BJ (cell line): ENCODE data around the gene RBMS3. TPM values are rescaled to one million over a fixed set of nuclear protein-coding genes. Genes with fewer than 3 reads are reported as not detected.

Source experiments
- CTCF ChIA-PET: fragments of 350-600 bp; formaldehyde crosslinking; extraction: SDS; loops from one replicate; lab custom pipeline; 2021; ENCODE audit warnings: antibody characterized with exemption, inconsistent platforms; lab: Yijun Ruan, JAX
- POLR2A ChIA-PET: fragments of 300-600 bp; sonication (Branson Sonifier 250); formaldehyde crosslinking; extraction: SDS; loops from one replicate; lab custom pipeline; 2021; ENCODE audit warnings: antibody characterized with exemption; lab: Charles Lee
- DNase-seq: peaks from one replicate; pipeline ENCODE4 v3.0.0-alpha.2; 2011; ENCODE audit warnings: low read depth
- H3K27me3 ChIP-seq: 2 replicates; pipeline ENCODE4 v1.6.0; 2011; ENCODE audit warnings: low read length; ENCODE audit not compliant: control insufficient read depth, insufficient read depth
- H3K36me3 ChIP-seq: 2 replicates; pipeline ENCODE4 v1.5.1; 2011; ENCODE audit warnings: low read length; ENCODE audit not compliant: control insufficient read depth, insufficient read depth
- H3K4me3 ChIP-seq: 2 replicates; pipeline ENCODE4 v1.5.1; 2011; ENCODE audit warnings: low read depth, mild to moderate bottlenecking, control low read depth, low read length
- CTCF ChIP-seq: IDR thresholded peaks from 2 replicates; pipeline ENCODE4 v1.5.1; 2011; ENCODE audit warnings: low read depth, mild to moderate bottlenecking, control low read depth, inconsistent platforms, low read length, moderate library complexity; ENCODE audit not compliant: insufficient read depth
- polyA plus RNA-seq: library from polyadenylated mRNA; depleted of rRNA; stranded (reverse); fragments of >200 nt; gene quantifications from 2 replicates; pipeline ENCODE4 v1.2.3, GENCODE V29; 2011

Gene RBMS3
- polyA plus RNA-seq, 1 experiment, result 14.5 TPM

GRCh38 chr3:29555590-29555989 lies 274.7 kb downstream of the RBMS3 start:
- no peak for DNase-seq
- no peak overlapping the region for H3K4me3 ChIP-seq
- peaks cover 1% of the 10 kb centered on the region; the same call in 1 of the 2 replicates for H3K36me3 ChIP-seq
- no peak for TF ChIP-seq CTCF
- POLR2A ChIA-PET, result no interaction called here
- H3K27me3 ChIP-seq, result no peaks in the 10 kb centered on the region
- CTCF ChIA-PET, result interaction anchor here (1.0 kb wide), 1 partner anchor 8 kb away, joined by 3 read pairs; no protein-coding TSS in a partner anchor

GRCh38 chr3:29557186-29557585 lies 276.3 kb downstream of the RBMS3 start:
- POLR2A ChIA-PET, result no interaction called here
- DNase-seq, result no peak
- CTCF ChIA-PET, result no interaction called here
- TF ChIP-seq CTCF, result no peak
- Histone ChIP-seq H3K27me3 (no peaks in the 10 kb centered on the region), H3K4me3 (no peak overlapping the region), H3K36me3 (no peaks in the 10 kb centered on the region)

GRCh38 chr3:29557825-29558224 lies 277.0 kb downstream of the RBMS3 start:
- POLR2A ChIA-PET, result no interaction called here
- TF ChIP-seq CTCF, result no peak
- no peak overlapping the region for H3K4me3 ChIP-seq
- CTCF ChIA-PET, result interaction anchor here (1.1 kb wide), 1 partner anchor 24 kb away, joined by 3 read pairs; no protein-coding TSS in a partner anchor
- H3K27me3 ChIP-seq, result no peaks in the 10 kb centered on the region
- no peaks in the 10 kb centered on the region for H3K36me3 ChIP-seq
- no peak for DNase-seq

- POLR2A ChIA-PET, result no interaction called here
- TF ChIP-seq CTCF, result no peak
- Histone ChIP-seq H3K27me3 (no peaks in the 10 kb centered on the region), H3K4me3 (no peak overlapping the region), H3K36me3 (no peaks in the 10 kb centered on the region)
- no peak for DNase-seq
- CTCF ChIA-PET, result interaction anchor here (1.2 kb wide), 1 partner anchor 10 kb away, joined by 3 read pairs; no protein-coding TSS in a partner anchor
Observed at GRCh38 chr3:29559741-29560465, 279.0 kb downstream of the RBMS3 start.

GRCh38 chr3:29561651-29562149 lies 280.8 kb downstream of the RBMS3 start:
- no peaks in the 10 kb centered on the region for H3K36me3 ChIP-seq
- ChIA-PET CTCF (interaction anchor here (1.2 kb wide), 1 partner anchor 9 kb away, joined by 3 read pairs; no protein-coding TSS in a partner anchor), POLR2A (no interaction called here)
- H3K4me3 ChIP-seq, result no peak overlapping the region
- H3K27me3 ChIP-seq, result no peaks in the 10 kb centered on the region
- no peak for TF ChIP-seq CTCF
- DNase-seq, result no peak
